BE2C (cell line): ENCODE results near the gene TCF15.

ENCODE experiments used
- DNase-seq: peaks from one replicate; pipeline ENCODE4 v3.0.0-alpha.2; 2020
- H3K27me3 ChIP-seq: fragments of 250-450 bp; sonication (Bioruptor Pico); 2 replicates; pipeline ENCODE4 v1.5.1; 2020; ENCODE audit warnings: mild to moderate bottlenecking
- H3K36me3 ChIP-seq: fragments of 250-450 bp; sonication (Bioruptor Pico); 2 replicates; pipeline ENCODE4 v1.5.1; 2020; ENCODE audit warnings: mild to moderate bottlenecking
- H3K4me1 ChIP-seq: fragments of 250-450 bp; sonication (Bioruptor Pico); 2 replicates; pipeline ENCODE4 v1.5.1; 2020
- H3K4me3 ChIP-seq: 2 replicates; pipeline ENCODE4 v1.5.1; 2011; ENCODE audit warnings: low read depth, low read length
- H3K9me3 ChIP-seq: fragments of 250-450 bp; sonication (Bioruptor Pico); 2 replicates; pipeline ENCODE4 v1.5.1; 2020
- CTCF ChIP-seq: IDR thresholded peaks from 2 replicates; pipeline ENCODE4 v1.5.1; 2012; ENCODE audit warnings: mild to moderate bottlenecking, low read depth, low read length

The TCF15 gene

GRCh38 chr20:620246-620645, 10.1 kb upstream of the TCF15 start:
- no peaks in the 10 kb centered on the region for H3K36me3 ChIP-seq
- H3K4me3 ChIP-seq = no peak overlapping the region
- DNase-seq = no peak
- H3K4me1 ChIP-seq = no peaks in the 10 kb centered on the region
- H3K27me3 ChIP-seq = no peaks in the 10 kb centered on the region
- no peak for TF ChIP-seq CTCF
- no peaks in the 10 kb centered on the region for H3K9me3 ChIP-seq

- no peak for DNase-seq
- no peaks in the 10 kb centered on the region for H3K4me1 ChIP-seq
- no peaks in the 10 kb centered on the region for H3K36me3 ChIP-seq
- no peaks in the 10 kb centered on the region for H3K27me3 ChIP-seq
- no peak overlapping the region for H3K4me3 ChIP-seq
- H3K9me3 ChIP-seq = no peaks in the 10 kb centered on the region
- TF ChIP-seq CTCF = no peak
Measured at GRCh38 chr20:618980-619379, 8.9 kb upstream of the TCF15 start.

- Histone ChIP-seq H3K9me3 (no peaks in the 10 kb centered on the region), H3K27me3 (no peaks in the 10 kb centered on the region), H3K4me1 (no peaks in the 10 kb centered on the region), H3K4me3 (no peak overlapping the region), H3K36me3 (no peaks in the 10 kb centered on the region)
- DNase-seq = no peak
- TF ChIP-seq CTCF = no peak
Measured at GRCh38 chr20:617934-618690, 8.0 kb upstream of the TCF15 start.

GRCh38 chr20:615514-615913, 5.4 kb upstream of the TCF15 start:
- Histone ChIP-seq H3K36me3 (no peaks in the 10 kb centered on the region), H3K4me1 (no peaks in the 10 kb centered on the region), H3K9me3 (no peaks in the 10 kb centered on the region), H3K4me3 (no peak overlapping the region), H3K27me3 (peaks cover under 1% of the 10 kb centered on the region; the same call in 1 of the 2 replicates)
- TF ChIP-seq CTCF = no peak
- DNase-seq = no peak

- DNase-seq = no peak
- no peaks in the 10 kb centered on the region for H3K9me3 ChIP-seq
- no peak overlapping the region for H3K4me3 ChIP-seq
- H3K4me1 ChIP-seq = no peaks in the 10 kb centered on the region
- peaks cover 8% of the 10 kb centered on the region for H3K27me3 ChIP-seq
- no peak for TF ChIP-seq CTCF
- no peaks in the 10 kb centered on the region for H3K36me3 ChIP-seq
Measured at GRCh38 chr20:611843-612185, 1.7 kb upstream of the TCF15 start.

- no peaks in the 10 kb centered on the region for H3K36me3 ChIP-seq
- no peaks in the 10 kb centered on the region for H3K9me3 ChIP-seq
- no peaks in the 10 kb centered on the region for H3K4me1 ChIP-seq
- DNase-seq = no peak
- H3K4me3 ChIP-seq = no peak overlapping the region
- TF ChIP-seq CTCF = no peak
- peaks cover 8% of the 10 kb centered on the region for H3K27me3 ChIP-seq
Measured at GRCh38 chr20:611047-611842, 1.1 kb upstream of the TCF15 start.
